ENCODE results near the gene HDAC5.
"Not testable (repeated sequence)": the region's sequence is repeated elsewhere in the genome, so short reads cannot be mapped to it uniquely, and the experiment has no call there.

The HDAC5 gene

GRCh38 chr17:44070455-44071197, 52.8 kb downstream of the HDAC5 start, which contains the start of gene G6PC3:
Gene G6PC3 (plus strand): TSS chr17:44070735. CDS start chr17:44070966, 231 bp downstream.
- DNase-seq (ENCODE audit: low read depth in 1 of 2, low spot score in 1 of 2), result peak; percentile 29 to 58

GRCh38 chr17:44069974-44070454, 53.4 kb downstream of the HDAC5 start:
- no peak for DNase-seq (ENCODE audit: low read depth in 1 of 2, low spot score in 1 of 2)

GRCh38 chr17:44067545-44067940, 55.9 kb downstream of the HDAC5 start:
- no peak for DNase-seq (ENCODE audit: low read depth in 1 of 2, low spot score in 1 of 2)

- peak; percentile 81 to 86 for DNase-seq (ENCODE audit: low read depth in 1 of 2, low spot score in 1 of 2)
Observed at GRCh38 chr17:44066204-44066930, 57.1 kb downstream of the HDAC5 start, which contains the start of gene LSM12. Gene LSM12 (minus strand): TSS chr17:44066671. CDS start chr17:44066587, 84 bp downstream.

- DNase-seq (ENCODE audit: low read depth in 1 of 2, low spot score in 1 of 2), result no peak
Observed at GRCh38 chr17:44065668-44066203, 57.7 kb downstream of the HDAC5 start.

GRCh38 chr17:44063704-44064639, 59.5 kb downstream of the HDAC5 start:
- no peak for DNase-seq (ENCODE audit: low read depth in 1 of 2, low spot score in 1 of 2)

- DNase-seq (ENCODE audit: low read depth in 1 of 2, low spot score in 1 of 2), result no peak
Observed at GRCh38 chr17:44062871-44063270, 60.6 kb downstream of the HDAC5 start.

- no peak for DNase-seq (ENCODE audit: low read depth in 1 of 2, low spot score in 1 of 2)
Observed at GRCh38 chr17:44061446-44061845, 62.0 kb downstream of the HDAC5 start.

GRCh38 chr17:44059101-44059892, 64.1 kb downstream of the HDAC5 start:
- no peak for DNase-seq (ENCODE audit: low read depth in 1 of 2, low spot score in 1 of 2)

- no peak for DNase-seq (ENCODE audit: low read depth in 1 of 2, low spot score in 1 of 2)
Observed at GRCh38 chr17:44053125-44053872, 70.1 kb downstream of the HDAC5 start.

GRCh38 chr17:44049294-44050060, 74.0 kb downstream of the HDAC5 start:
- DNase-seq (ENCODE audit: low read depth in 1 of 2, low spot score in 1 of 2), result no peak

- DNase-seq (ENCODE audit: low read depth in 1 of 2, low spot score in 1 of 2), result not testable (repeated sequence)
Observed at GRCh38 chr17:44046893-44047292, 76.5 kb downstream of the HDAC5 start.

- no peak for DNase-seq (ENCODE audit: low read depth in 1 of 2, low spot score in 1 of 2)
Observed at GRCh38 chr17:44045486-44045885, 78.0 kb downstream of the HDAC5 start.

- no peak for DNase-seq (ENCODE audit: low read depth in 1 of 2, low spot score in 1 of 2)
Observed at GRCh38 chr17:44044071-44044470, 79.4 kb downstream of the HDAC5 start.

GRCh38 chr17:44043272-44043696, 80.2 kb downstream of the HDAC5 start:
- DNase-seq (ENCODE audit: low read depth in 1 of 2, low spot score in 1 of 2), result no peak

GRCh38 chr17:44039829-44040635, 83.4 kb downstream of the HDAC5 start:
- no peak for DNase-seq (ENCODE audit: low read depth in 1 of 2, low spot score in 1 of 2)

GRCh38 chr17:44038604-44039011, 84.8 kb downstream of the HDAC5 start:
- DNase-seq (ENCODE audit: low read depth in 1 of 2, low spot score in 1 of 2), result no peak

- DNase-seq (ENCODE audit: low read depth in 1 of 2, low spot score in 1 of 2), result no peak
Observed at GRCh38 chr17:44037471-44037870, 86.0 kb downstream of the HDAC5 start.

All from activated T-helper 1 cell treated with anti-CD3 and anti-CD28 coated beads, Interleukin-2, amount 50 U/mL, for 16 hours (primary cell).